Measurements from ENCODE around the gene C12orf56.

Gene C12orf56

DNA sequence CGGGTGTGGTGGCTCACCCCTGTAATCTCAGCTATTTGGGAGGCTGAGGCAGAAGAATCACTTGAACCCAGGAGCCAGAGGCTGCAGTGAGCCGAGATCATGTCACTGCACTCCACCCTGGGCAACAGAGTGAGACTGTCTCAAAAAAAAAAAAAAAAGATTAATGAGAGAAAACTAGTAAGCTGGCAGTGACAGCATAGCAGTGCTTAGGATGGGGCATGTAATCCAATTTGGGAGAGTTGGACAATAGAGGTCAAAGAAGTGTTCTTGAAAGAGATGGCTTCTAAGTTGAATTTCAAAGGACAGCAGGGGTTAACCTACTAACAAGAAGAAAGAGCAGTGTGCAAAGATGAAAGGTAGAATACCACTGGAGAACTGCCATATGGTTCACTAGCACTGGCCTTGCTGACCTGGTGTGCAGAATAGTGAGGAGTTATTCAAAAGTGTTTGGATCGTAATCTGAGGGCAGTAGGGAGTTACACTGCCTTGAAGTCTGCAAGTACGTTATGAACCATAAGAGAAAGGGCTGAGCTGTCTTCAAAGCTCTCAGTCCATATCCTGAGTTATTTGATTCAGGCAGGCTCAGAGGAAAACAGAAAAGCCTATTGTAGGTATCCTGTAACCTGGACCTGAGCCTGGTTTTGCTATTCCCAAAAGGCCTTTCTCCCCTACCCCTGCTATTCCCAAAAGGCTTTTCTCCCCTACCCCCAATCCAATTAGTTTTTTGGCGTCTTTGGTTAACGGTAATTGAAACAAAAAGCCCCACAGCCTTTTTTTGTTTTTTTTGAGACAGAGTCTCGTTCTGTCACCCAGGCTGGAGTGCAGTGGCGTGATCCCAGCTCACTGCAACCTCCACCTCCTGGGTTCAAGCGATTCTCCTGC is 17.0 kb upstream of the C12orf56 start:
- peak overlapping the region; percentile 47 for H3K27ac Mint-ChIP-seq
- peaks cover 31% of the 10 kb centered on the region for H3K36me3 Mint-ChIP-seq (ENCODE audit: low read depth)
- H3K27me3 Mint-ChIP-seq (ENCODE audit: low read depth, poor library complexity), result peaks cover 5% of the 10 kb centered on the region
- H3K4me1 Mint-ChIP-seq, result peaks cover 46% of the 10 kb centered on the region
- TF ChIP-seq, protein P1, sequence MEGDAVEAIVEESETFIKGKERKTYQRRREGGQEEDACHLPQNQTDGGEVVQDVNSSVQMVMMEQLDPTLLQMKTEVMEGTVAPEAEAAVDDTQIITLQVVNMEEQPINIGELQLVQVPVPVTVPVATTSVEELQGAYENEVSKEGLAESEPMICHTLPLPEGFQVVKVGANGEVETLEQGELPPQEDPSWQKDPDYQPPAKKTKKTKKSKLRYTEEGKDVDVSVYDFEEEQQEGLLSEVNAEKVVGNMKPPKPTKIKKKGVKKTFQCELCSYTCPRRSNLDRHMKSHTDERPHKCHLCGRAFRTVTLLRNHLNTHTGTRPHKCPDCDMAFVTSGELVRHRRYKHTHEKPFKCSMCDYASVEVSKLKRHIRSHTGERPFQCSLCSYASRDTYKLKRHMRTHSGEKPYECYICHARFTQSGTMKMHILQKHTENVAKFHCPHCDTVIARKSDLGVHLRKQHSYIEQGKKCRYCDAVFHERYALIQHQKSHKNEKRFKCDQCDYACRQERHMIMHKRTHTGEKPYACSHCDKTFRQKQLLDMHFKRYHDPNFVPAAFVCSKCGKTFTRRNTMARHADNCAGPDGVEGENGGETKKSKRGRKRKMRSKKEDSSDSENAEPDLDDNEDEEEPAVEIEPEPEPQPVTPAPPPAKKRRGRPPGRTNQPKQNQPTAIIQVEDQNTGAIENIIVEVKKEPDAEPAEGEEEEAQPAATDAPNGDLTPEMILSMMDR (IDR thresholded peaks at IDR 0.05), result no peak
- no peaks in the 10 kb centered on the region for H3K9me3 Mint-ChIP-seq
- H3K4me3 Mint-ChIP-seq, result peak overlapping the region; percentile 22
- no peak for DNase-seq

DNA sequence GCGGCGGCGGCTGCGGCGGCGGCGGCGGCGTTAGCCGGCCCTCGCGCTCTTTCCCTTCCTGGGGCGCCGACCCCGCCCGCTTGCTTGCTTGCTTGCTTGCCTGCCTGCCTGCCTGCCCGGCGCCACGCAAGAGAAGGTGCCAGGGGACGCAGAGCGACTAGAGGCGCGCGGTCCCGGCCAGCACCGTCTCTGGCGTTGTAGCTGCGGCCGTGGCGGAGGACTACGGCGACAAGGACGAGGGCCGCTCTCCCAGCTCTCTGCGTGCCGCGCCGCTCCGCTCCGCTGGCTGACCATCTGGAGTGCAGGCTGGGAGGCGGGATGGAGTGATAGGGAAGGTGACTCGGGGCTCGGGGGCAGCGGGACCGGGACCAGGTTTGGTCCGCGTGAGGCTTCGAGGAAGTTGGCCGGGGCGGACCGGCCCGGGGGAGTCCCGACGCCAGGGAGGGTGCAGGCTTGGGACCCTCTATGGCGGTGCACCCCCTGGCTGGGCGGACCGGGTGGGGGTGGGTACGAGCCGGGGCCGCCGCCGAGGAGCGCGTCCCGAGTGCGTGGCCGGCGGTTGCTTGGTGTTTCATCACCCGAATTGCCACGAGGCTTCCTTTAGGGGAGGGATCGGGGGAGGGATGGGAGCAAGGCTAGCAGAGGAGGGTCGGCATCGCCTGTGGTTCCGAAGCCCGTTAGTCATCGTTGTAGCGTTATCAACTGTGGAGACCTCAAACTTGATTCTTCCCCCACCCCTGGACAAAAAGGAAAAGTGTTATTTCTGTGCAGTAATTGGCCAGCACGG is 14.1 kb upstream of the C12orf56 start:
- peak overlapping the region; percentile 97 for H3K4me3 Mint-ChIP-seq
- peaks cover 7% of the 10 kb centered on the region for H3K36me3 Mint-ChIP-seq (ENCODE audit: low read depth)
- H3K27me3 Mint-ChIP-seq (ENCODE audit: low read depth, poor library complexity), result peaks cover 5% of the 10 kb centered on the region
- DNase-seq, result no peak
- TF ChIP-seq, protein P1 (IDR thresholded peaks at IDR 0.05), result no peak
- peaks cover 64% of the 10 kb centered on the region for H3K4me1 Mint-ChIP-seq
- peak overlapping the region; percentile 100 for H3K27ac Mint-ChIP-seq
- no peaks in the 10 kb centered on the region for H3K9me3 Mint-ChIP-seq

DNA sequence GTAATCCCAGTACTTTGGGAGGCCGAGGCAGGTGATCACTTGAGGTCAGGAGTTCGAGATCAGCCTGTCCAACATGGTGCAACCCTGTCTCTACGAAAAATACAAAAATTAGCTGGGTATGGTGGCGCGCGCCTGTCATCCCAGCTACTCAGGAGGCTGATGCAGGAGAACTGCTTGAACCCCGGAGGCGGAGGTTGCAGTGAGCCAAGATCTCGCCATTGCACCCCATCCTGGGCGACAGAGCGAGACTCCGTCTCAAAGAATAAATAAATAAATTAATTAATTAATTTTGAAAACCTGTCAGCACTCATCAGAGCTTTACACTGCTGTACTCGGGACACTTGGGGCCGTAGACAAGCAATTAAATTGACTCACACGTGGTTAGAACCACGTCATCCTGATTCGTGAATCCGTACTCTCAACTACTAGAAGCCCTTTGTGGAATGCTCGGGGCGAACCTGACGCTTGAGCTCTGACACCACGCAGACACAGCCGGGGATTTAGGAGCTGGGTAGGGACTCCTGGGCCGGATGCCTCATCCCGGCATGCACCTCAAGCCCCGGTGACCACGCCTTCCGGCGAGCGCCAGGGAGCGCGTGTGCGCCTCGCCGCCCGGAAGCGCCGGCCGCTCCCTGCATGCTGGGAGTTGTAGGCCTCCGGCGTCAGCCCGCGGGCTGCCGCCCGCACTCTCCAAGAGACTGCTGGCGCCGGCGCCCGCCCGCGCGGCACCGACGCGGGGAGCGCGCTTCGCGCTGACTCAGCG is 13.3 kb upstream of the C12orf56 start, which contains the start of gene XPOT:
Gene XPOT (plus strand): TSS at position 686 of the 763 bp plus-strand sequence. CDS start 5,644 bp downstream, outside the sequence.
- H3K27ac Mint-ChIP-seq, result peak within 1 kb of the TSS; percentile 100
- H3K9me3 Mint-ChIP-seq, result no peaks in the 10 kb centered on the region
- TF ChIP-seq, protein P1 (IDR thresholded peaks at IDR 0.05), result no peak
- peak within 1 kb of the TSS; percentile 97 for H3K4me3 Mint-ChIP-seq
- peaks cover 61% of the 10 kb centered on the region for H3K4me1 Mint-ChIP-seq
- peaks cover 5% of the 10 kb centered on the region for H3K27me3 Mint-ChIP-seq (ENCODE audit: low read depth, poor library complexity)
- peak; percentile 92 for DNase-seq
- H3K36me3 Mint-ChIP-seq (ENCODE audit: low read depth), result peaks cover 6% of the 10 kb centered on the region

DNA sequence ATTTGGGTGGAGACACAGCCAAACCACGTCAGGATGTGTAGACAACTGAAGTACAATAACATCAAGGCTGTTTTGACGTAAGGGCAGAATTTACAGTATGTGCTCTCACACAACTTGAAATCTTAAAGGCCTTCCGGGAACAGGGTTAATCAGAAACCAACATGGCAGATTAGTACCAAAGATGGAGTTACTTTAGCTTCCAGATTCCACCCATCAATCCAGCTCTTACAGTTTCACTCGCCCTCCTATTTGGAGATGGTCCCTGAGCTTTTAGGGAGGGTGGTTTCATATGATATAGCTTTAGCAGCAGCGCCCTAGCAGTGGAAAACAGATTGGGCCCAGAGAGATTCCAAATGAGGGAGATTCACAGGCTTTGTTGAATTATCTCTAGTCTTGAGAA is 11.6 kb upstream of the C12orf56 start:
- peaks cover 44% of the 10 kb centered on the region for H3K4me1 Mint-ChIP-seq
- H3K27me3 Mint-ChIP-seq (ENCODE audit: low read depth, poor library complexity), result peaks cover 5% of the 10 kb centered on the region
- H3K4me3 Mint-ChIP-seq, result no peak overlapping the region
- no peaks in the 10 kb centered on the region for H3K9me3 Mint-ChIP-seq
- peaks cover 6% of the 10 kb centered on the region for H3K36me3 Mint-ChIP-seq (ENCODE audit: low read depth)
- H3K27ac Mint-ChIP-seq, result no peak overlapping the region
- TF ChIP-seq, protein P1 (IDR thresholded peaks at IDR 0.05), result no peak
- DNase-seq, result no peak

DNA sequence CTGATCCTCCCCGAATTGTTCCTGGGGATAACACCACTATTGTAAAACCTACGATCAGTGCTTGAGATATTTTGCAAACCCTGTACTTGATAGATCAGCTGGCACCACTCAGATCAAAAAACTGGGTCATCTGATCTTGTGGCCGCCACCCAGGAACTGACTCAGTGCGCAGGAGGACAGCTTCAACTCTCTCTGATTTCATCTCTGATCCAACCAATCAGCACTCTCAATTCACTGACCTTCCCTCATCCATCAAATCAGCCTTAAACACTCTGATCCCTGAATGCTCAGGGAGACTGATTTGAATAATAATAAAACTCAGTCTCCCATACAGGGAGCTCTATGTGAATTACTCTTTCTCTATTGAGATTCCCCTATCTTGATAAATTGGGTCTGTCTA is 9.5 kb upstream of the C12orf56 start:
- no peaks in the 10 kb centered on the region for H3K36me3 Mint-ChIP-seq (ENCODE audit: low read depth)
- H3K27ac Mint-ChIP-seq, result no peak overlapping the region
- DNase-seq, result no peak
- no peak overlapping the region for H3K4me3 Mint-ChIP-seq
- peaks cover 5% of the 10 kb centered on the region for H3K27me3 Mint-ChIP-seq (ENCODE audit: low read depth, poor library complexity)
- H3K4me1 Mint-ChIP-seq, result peaks cover 27% of the 10 kb centered on the region
- TF ChIP-seq, protein P1 (IDR thresholded peaks at IDR 0.05), result no peak
- H3K9me3 Mint-ChIP-seq, result no peaks in the 10 kb centered on the region

All from nephron progenitor cell (in vitro differentiated cells).